Measurements from ENCODE around the gene UBALD1. TPM values are rescaled to one million over a fixed set of nuclear protein-coding genes. Genes with fewer than 3 reads are reported as not detected.

UBALD1 gene
- total RNA-seq, 1 donor from 2014 or later = 17.2 TPM

DNA sequence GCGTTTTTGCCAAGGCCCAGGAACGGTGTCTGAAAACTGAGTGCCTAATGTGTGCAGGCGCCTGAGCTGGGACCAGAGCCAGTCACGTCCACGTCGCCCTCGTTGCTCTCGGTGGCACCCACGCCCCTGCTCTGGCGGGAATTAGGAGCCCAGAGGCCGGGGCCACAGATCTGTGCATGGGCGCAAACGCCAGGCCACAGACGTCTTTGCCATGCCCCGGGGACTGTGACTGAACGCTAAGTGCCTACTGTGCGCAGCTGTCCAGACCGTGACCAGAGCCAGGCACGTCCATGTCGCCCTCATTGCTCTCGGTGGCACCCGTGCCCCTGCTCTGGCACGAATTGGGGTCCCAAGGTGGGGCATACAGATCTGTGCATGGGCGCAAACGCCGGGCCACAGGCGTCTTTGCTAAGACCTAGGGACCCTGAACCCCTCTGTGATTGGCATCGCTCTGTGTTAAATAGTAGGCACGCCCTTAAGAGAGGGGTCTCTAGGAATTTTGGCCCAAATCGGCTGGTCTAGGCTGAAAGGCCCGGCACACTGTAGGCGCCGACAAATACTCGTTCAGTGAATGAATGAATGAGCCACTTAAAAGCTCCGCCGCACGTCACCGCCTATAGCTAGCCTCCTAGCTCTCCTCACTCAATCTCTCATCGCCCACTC is 827 bp upstream of the UBALD1 start:
- H3K27me3 Mint-ChIP-seq = no peaks in the 10 kb centered on the region
- no peaks in the 10 kb centered on the region for H3K9me3 Mint-ChIP-seq
- peaks cover 3% of the 10 kb centered on the region for H3K36me3 Mint-ChIP-seq (ENCODE audit: low read depth)
- H3K4me1 Mint-ChIP-seq = peaks cover 12% of the 10 kb centered on the region
- H3K4me3 Mint-ChIP-seq = peak overlapping the region; percentile 84
- no peak for DNase-seq
- H3K27ac Mint-ChIP-seq = peak overlapping the region; percentile 94
- intact Hi-C loops (cut with micrococcal nuclease) = loop anchor here (1.0 to 10.0 kb wide), 7 partner anchors 9 to 479 kb away; partner anchors contain the start of genes ANKS3, CDIP1, DNAAF8 and EEF2KMT

DNA sequence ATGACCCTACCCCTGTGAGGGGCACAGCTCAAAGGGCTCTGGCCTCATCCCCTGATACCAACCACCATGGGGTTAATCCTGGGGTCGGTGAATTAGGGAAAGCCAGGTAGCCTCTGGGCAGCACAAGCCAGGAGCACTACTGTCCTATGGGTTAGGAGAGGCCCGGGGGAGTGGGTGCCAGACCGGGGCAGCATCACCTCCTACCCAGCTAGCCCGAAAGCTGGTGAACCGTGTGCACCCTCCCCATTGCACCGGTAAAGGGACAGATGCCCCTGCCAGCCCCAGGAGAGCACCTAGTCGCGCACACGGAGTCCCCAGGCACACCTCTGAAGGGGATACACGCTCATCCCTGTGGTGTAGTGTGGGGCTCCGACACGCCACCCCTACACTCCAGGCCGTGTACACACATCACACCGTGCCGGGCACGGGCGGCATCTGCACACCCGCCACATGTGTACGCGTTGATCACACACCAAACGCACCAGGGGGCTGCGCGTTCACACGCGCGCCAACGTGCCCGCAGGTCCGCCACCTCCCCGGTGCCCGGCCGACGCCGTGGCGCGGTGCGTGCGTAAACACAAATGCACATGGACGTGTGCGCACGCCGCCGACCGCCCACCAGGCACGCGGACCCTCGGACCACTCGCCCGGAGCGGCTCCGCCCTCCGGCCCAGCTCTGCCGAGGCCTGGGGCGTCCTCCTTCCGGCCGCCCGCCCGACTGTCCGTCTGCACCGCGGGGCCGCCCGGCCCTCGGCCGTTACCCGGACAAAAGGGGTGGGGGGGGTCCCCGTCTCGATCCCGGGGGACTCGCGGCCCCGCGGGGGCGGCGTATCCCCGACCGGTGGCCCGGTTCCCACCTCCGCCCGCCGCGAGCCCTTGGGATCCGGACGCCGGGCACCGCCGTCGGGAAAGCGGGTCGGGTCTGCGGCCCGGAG is 785 bp downstream of the UBALD1 start:
- Mint-ChIP-seq H3K36me3 (ENCODE audit: low read depth) (peaks cover 3% of the 10 kb centered on the region), H3K4me1 (peaks cover 12% of the 10 kb centered on the region), H3K4me3 (peak overlapping the region; percentile 72), H3K27me3 (no peaks in the 10 kb centered on the region), H3K27ac (peak overlapping the region; percentile 72), H3K9me3 (no peaks in the 10 kb centered on the region)
- intact Hi-C loops (cut with micrococcal nuclease) = loop anchor here (5.0 to 10.0 kb wide), 2 partner anchors 187 to 481 kb away; partner anchors contain the start of genes DNAJA3 and EEF2KMT
- peak; percentile 80 for DNase-seq

DNA sequence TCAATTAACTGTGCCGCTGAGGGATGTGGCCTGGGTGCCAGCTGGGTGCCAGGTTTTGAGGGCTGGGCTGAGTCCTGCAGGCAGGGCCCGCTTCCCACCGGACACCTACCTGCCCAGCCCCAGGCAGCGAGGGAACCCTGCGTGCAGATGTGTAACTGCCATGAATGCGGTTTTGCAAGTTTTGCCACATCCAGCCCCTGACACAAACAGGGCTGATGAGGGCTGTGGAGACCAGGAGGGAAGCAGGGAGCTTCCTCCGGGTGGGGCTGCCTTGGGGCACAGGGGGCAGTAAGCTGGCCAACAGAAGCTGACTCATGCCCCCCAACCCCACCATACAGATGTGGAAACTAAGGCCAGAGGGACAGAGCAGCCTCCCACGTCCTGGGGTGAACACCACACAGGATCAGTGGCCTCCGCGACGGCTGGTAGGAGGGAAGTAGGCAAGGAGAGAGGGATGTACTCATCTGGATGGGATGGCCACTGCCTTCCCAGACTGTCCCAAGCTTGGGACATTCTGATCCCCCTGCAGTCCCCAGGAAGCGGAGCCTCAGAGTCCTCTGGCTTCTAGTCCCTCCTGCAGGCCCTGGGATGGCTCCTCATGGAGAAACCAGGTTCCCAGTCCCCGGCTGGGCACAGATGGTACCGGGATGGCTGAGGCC is 1.6 kb downstream of the UBALD1 start:
- Mint-ChIP-seq H3K27me3 (no peaks in the 10 kb centered on the region), H3K27ac (no peak overlapping the region)
- intact Hi-C loops (cut with micrococcal nuclease) = loop anchor here (5.0 to 10.0 kb wide), 2 partner anchors 186 to 482 kb away; partner anchors contain the start of genes DNAJA3 and EEF2KMT

DNA sequence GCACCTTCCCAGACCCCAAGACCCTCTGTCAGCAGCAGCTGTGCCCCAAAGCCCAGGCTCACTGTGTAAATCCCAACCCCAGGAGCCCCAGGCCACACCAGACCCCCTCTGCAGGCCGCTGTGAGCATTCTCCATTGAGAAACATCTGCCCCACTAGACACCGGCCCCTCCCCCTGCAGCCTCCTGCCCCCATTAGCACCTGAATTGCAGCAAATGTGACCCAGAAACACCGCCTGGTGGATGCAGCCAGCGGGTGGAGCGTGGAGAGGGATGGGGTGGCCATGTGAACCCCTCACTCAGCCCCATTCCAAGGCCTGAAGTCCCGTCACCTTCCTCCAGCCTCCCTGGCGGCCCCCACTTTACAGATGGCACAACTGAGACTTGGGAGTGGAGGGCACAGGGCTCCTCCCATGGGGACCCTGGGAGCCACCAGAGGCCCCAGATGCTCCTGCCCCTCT is 2.2 kb downstream of the UBALD1 start:
- Mint-ChIP-seq H3K4me3 (no peak overlapping the region), H3K36me3 (ENCODE audit: low read depth) (peaks cover 3% of the 10 kb centered on the region), H3K9me3 (no peaks in the 10 kb centered on the region), H3K4me1 (peaks cover 7% of the 10 kb centered on the region), H3K27me3 (no peaks in the 10 kb centered on the region), H3K27ac (no peak overlapping the region)
- intact Hi-C loops (cut with micrococcal nuclease) = loop anchor here (5.0 to 10.0 kb wide), 2 partner anchors 185 to 482 kb away; partner anchors contain the start of genes DNAJA3 and EEF2KMT
- no peak for DNase-seq

More for the DNA sequence above, 1.6 kb downstream of the UBALD1 start:
- no peaks in the 10 kb centered on the region for H3K9me3 Mint-ChIP-seq
- DNase-seq = no peak
- peak overlapping the region; percentile 72 for H3K4me3 Mint-ChIP-seq
- H3K4me1 Mint-ChIP-seq = peaks cover 10% of the 10 kb centered on the region
- H3K36me3 Mint-ChIP-seq (ENCODE audit: low read depth) = peaks cover 3% of the 10 kb centered on the region

DNA sequence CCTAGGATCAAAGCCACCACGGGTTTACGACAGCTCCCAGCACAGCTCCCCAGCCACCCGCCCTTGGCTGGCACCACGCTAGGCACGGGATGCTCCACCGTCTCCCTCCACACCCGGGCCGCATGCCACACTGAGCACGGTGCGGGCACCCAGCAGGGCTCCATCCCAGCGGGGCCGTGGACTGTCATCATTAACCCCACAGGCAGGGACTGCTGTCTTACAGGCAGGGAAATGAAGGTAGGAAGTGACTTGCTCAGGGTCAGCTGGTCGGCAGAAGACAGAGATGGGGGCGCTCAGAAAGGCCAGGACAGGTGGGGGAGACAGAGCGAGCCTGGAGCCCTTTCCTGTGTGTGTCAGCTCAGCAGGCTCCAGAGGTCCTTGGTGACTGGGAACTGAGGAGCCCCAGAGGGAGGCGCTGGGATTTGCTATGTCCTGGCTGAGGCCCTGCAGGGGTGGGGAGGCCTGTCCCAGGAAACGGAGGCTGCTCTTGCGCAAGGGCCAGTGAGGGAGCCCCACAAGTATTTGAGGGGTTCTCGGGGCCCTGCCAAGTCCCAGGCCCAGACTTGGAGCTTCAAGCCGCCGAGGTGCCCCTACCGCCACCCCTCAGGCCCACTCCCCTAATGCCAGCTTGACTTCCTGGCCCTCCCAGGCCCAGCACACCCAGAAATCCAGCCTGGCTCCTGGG is 3.2 kb downstream of the UBALD1 start:
- Mint-ChIP-seq H3K27ac (no peak overlapping the region), H3K4me1 (peaks cover 7% of the 10 kb centered on the region), H3K4me3 (no peak overlapping the region), H3K27me3 (no peaks in the 10 kb centered on the region), H3K9me3 (no peaks in the 10 kb centered on the region), H3K36me3 (ENCODE audit: low read depth) (peaks cover 3% of the 10 kb centered on the region)
- no peak for DNase-seq
- intact Hi-C loops (cut with micrococcal nuclease) = loop anchor here (5.0 to 10.0 kb wide), 2 partner anchors 184 to 483 kb away; partner anchors contain the start of genes DNAJA3 and EEF2KMT

DNA sequence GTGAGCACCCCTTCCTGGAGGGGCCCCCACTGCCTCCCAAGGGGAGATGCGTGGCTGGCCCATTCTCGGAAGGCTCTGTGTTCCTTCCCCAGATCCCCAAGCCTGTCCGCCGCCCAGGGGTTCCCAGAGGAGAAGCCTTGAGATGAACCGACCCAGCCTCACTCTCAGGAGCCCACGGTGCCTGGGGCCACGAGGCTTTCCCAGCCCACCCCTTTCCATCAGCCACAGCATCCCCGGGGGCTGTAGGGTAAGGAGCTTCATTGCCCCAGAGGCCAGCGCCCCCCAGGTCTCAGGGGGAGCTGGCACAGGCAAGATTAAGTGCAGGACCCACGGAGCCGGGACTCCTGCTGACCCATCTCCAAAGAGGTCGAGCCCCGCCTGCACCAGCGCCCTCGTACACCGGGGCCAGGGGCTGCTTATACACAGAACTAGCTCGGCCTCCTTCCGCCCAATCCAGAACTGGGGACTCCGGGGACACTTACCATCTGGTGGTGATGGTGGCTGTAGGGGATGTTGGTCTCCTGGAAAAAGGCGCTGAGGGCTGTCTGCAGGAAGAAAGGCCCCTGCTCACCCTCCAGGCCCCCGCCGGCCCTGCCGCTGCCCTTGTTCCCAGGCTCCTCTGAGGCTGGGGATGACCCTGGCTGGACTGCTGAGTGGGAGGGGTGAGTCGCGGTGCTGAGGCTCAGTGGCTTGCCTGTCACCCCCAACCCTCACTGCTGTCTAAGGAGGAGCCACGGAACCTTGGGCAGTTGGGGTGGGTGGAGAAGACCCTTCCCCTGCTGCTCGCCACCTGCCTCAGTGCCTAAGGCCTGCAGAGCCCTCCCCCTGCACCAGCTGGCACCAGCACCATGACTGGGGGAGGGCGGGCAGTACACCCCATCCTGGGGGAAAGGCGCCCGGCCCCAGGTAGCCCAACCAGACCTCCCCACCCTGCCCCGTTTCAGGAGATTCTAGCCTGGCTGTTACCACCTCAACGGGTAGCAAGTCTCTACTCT is 4.4 kb downstream of the UBALD1 start:
- intact Hi-C loops (cut with micrococcal nuclease) = loop anchor here (5.0 to 10.0 kb wide), 2 partner anchors 183 to 484 kb away; partner anchors contain the start of genes DNAJA3 and EEF2KMT
- no peaks in the 10 kb centered on the region for H3K27me3 Mint-ChIP-seq

DNA sequence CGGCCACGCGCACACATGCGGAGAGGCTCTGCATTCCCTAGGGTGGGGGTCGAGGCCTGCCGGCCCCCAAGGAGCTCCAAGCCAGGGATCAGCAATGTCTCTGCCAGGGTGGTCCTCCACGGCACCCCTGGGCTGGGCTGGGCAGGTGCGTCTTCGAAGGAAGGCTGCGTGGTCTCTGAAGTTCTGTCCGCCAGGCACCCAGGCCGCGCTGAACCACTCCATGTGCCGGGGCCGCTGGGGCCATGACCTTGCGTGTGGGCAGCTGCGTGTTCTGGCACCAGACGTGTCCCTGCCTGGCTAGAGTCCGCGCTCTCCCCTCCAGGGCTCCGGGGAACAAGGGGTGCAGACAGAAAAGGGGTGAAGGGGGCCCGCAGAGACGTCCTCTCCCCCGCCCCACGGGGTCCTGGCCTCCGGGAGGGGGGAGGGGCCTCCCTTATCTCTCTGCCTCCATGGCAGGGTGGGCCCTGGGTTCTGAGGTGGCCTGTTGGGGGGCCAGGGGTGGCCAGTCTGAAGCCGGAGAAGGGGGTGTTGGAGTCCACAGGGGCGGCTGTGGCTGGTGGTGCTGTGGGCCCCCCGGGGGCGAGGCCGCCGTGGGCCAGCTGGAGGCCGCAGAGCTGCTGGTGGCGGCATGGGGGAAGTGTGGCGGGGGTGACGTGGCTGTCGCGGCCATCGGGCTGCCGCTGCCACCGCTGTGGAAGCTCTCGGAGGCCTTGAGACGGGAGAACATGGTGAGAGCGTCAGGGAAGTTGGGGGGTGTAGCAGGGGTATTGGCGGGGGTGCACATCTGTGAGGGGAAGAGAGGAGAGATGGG is 5.3 kb downstream of the UBALD1 start:
- intact Hi-C loops (cut with micrococcal nuclease) = loop anchor here (5.0 to 10.0 kb wide), 2 partner anchors 182 to 485 kb away; partner anchors contain the start of genes DNAJA3 and EEF2KMT
- Mint-ChIP-seq H3K9me3 (no peaks in the 10 kb centered on the region), H3K27ac (no peak overlapping the region), H3K4me1 (no peaks in the 10 kb centered on the region), H3K27me3 (no peaks in the 10 kb centered on the region), H3K36me3 (ENCODE audit: low read depth) (no peaks in the 10 kb centered on the region), H3K4me3 (no peak overlapping the region)
- no peak for DNase-seq

More for the DNA sequence above, 4.4 kb downstream of the UBALD1 start:
- H3K36me3 Mint-ChIP-seq (ENCODE audit: low read depth) = peaks cover 1% of the 10 kb centered on the region
- H3K4me1 Mint-ChIP-seq = no peaks in the 10 kb centered on the region
- no peak overlapping the region for H3K27ac Mint-ChIP-seq
- DNase-seq = no peak
- H3K9me3 Mint-ChIP-seq = no peaks in the 10 kb centered on the region
- H3K4me3 Mint-ChIP-seq = no peak overlapping the region

DNA sequence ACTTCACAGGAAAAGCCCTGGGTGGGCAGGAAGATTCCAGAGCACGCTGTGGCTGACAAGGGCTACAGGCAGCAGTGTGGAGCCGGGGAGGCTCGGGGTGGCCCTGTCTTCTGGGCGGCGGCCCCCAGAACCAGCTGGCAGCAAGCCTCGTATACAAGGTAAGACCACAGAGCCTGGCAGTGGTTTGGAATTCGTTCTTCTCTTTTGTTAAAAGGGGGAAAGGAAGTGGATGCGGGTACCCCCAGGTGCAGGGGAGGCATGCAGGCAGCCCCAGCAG is 6.0 kb downstream of the UBALD1 start:
- DNase-seq = no peak
- no peak overlapping the region for H3K4me3 Mint-ChIP-seq
- H3K4me1 Mint-ChIP-seq = no peaks in the 10 kb centered on the region
- H3K27ac Mint-ChIP-seq = no peak overlapping the region
- no peaks in the 10 kb centered on the region for H3K27me3 Mint-ChIP-seq
- intact Hi-C loops (cut with micrococcal nuclease) = no loop called here
- no peaks in the 10 kb centered on the region for H3K36me3 Mint-ChIP-seq (ENCODE audit: low read depth)
- H3K9me3 Mint-ChIP-seq = no peaks in the 10 kb centered on the region

DNA sequence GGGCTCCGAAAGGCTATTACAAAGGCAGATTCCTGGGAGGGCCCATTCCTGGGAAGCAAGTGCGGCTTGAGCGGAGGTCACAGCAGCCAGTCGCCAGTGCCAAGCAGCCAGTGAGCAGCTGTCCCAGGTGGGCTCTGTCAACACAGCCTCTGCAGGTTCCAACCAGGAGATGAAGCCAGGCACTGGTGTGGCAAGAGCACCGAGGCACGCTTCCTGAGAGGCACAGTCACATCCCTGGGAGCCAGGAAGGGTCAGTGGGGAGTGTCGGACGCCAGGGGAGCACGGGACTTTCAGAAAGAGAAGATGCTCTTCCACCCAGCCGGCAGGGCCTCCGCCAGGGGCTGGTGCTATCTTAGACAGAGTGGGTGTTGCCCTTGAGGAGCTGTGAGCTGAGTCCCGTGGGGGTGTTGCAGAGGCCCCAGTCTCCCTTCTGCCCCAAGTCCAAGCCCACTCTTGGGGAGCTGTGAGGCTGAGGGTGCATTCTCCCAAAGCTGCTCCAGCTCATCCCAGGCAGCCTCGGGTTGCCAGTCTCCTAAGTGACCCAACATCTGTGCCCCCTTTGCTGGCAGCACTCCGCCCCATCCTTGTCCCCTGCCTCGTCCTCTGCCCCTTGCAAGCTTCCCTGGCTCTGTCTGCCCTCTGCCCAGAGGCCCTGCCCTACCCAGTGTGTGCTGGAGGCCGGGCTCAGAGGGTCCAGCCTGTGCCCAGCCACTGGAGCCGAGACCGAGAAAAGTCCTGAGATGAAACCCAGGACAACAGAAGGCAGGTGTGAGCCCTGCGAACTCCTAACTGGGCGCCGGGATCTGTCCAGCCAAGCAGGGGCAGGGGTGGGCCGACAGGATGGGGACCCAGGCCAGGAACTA is 6.6 kb downstream of the UBALD1 start:
- Mint-ChIP-seq H3K4me3 (no peak overlapping the region), H3K9me3 (no peaks in the 10 kb centered on the region), H3K36me3 (ENCODE audit: low read depth) (no peaks in the 10 kb centered on the region), H3K4me1 (no peaks in the 10 kb centered on the region), H3K27me3 (no peaks in the 10 kb centered on the region), H3K27ac (no peak overlapping the region)
- DNase-seq = no peak
- intact Hi-C loops (cut with micrococcal nuclease) = no loop called here

DNA sequence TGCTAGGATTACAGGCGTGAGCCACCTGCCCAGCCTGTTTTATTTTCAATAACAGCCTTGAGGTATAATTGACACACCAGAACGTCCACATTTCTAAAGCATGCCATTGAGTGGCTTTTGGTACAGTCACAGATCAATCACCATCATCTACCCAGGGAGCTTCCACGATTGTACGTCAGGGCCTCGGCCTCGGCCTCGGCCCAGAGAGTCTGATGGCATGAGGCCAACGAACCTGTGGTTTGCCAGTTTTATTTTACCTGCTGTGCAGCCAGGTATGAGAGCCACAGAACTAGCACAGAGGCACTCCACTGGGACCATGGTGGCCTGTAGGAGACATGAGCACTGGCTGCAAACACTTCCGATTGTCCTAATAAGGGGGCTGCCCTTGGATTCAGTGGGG is 8.3 kb downstream of the UBALD1 start:
- intact Hi-C loops (cut with micrococcal nuclease) = no loop called here
- Mint-ChIP-seq H3K27ac (no peak overlapping the region), H3K36me3 (ENCODE audit: low read depth) (no peaks in the 10 kb centered on the region), H3K27me3 (peaks cover 2% of the 10 kb centered on the region), H3K4me3 (no peak overlapping the region), H3K9me3 (no peaks in the 10 kb centered on the region), H3K4me1 (no peaks in the 10 kb centered on the region)
- DNase-seq = no peak

DNA sequence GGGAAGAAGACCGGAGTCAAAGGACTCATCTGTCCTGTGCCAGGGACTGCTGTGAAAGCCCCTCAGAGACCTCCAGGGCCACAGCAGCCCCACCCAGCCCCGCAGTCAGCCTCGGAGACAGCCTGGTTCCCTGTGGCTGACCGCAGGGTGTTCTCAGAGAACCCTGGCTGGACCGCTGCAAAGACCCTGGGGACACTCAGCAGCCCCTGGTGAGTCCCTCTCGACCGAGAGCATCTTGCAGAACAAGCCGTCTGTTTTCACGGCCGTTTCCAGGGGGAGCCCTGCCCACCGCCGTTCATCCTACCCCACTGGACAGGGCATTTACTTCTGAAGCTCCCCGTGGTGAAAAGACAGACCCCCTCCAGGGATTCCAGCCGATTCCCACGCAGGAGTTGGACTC is 10.3 kb downstream of the UBALD1 start:
- Mint-ChIP-seq H3K27me3 (peaks cover 3% of the 10 kb centered on the region), H3K36me3 (ENCODE audit: low read depth) (no peaks in the 10 kb centered on the region), H3K4me1 (no peaks in the 10 kb centered on the region), H3K4me3 (no peak overlapping the region), H3K27ac (no peak overlapping the region), H3K9me3 (no peaks in the 10 kb centered on the region)
- intact Hi-C loops (cut with micrococcal nuclease) = no loop called here
- DNase-seq = no peak
